ENCODE measurements around the gene FBXW5.

The FBXW5 gene

GRCh38 chr9:136926749-136927148 lies 17.8 kb downstream of the FBXW5 start:
- H3K36me3 ChIP-seq = peaks cover 47% of the 10 kb centered on the region
- no peak for DNase-seq
- H3K4me1 ChIP-seq = 0 out of 2 replicates have a peak, but pooled peaks cover 3% of the 10 kb centered on the region
- no peaks in the 10 kb centered on the region for H3K27me3 ChIP-seq
- TF ChIP-seq, protein P1, sequence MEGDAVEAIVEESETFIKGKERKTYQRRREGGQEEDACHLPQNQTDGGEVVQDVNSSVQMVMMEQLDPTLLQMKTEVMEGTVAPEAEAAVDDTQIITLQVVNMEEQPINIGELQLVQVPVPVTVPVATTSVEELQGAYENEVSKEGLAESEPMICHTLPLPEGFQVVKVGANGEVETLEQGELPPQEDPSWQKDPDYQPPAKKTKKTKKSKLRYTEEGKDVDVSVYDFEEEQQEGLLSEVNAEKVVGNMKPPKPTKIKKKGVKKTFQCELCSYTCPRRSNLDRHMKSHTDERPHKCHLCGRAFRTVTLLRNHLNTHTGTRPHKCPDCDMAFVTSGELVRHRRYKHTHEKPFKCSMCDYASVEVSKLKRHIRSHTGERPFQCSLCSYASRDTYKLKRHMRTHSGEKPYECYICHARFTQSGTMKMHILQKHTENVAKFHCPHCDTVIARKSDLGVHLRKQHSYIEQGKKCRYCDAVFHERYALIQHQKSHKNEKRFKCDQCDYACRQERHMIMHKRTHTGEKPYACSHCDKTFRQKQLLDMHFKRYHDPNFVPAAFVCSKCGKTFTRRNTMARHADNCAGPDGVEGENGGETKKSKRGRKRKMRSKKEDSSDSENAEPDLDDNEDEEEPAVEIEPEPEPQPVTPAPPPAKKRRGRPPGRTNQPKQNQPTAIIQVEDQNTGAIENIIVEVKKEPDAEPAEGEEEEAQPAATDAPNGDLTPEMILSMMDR (IDR thresholded peaks at IDR 0.05; ENCODE audit: low read depth, low read length) = no peak
- H3K9me3 ChIP-seq = no peaks in the 10 kb centered on the region
- no peak overlapping the region for H3K4me3 ChIP-seq (ENCODE audit: low read depth, low read length)

DNA sequence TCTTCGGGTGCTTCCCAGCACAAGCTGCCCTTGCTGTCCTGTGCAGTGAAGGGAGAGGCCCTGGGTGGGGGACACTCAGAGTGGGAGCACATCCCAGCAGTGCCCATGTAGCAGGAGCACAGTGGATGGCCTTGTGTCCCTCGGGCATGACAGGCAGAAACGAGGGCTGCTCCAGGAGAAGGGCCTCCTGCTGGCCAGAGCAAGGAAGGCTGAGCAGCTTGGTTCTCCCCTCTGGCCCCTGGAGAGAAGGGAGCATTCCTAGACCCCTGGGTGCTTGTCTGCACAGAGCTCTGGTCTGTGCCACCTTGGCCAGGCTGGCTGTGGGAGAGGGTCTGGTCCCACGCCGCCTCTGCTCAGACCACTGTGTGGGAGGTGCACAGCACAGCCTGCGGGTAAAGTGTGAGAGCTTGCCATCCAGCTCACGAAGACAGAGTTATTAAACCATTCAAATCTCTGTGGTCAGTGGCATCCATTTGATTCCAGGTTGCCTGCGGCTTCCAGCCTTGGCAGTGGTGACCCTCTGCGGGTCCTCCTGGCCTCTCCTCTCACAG lies 18.3 kb downstream of the FBXW5 start:
- TF ChIP-seq, protein P1 (IDR thresholded peaks at IDR 0.05; ENCODE audit: low read depth, low read length) = peak; percentile 32
- Histone ChIP-seq H3K4me1 (0 out of 2 replicates have a peak, but pooled peaks cover 3% of the 10 kb centered on the region), H3K4me3 (ENCODE audit: low read depth, low read length) (no peak overlapping the region), H3K9me3 (no peaks in the 10 kb centered on the region), H3K36me3 (peaks cover 46% of the 10 kb centered on the region), H3K27me3 (no peaks in the 10 kb centered on the region)
- no peak for DNase-seq

DNA sequence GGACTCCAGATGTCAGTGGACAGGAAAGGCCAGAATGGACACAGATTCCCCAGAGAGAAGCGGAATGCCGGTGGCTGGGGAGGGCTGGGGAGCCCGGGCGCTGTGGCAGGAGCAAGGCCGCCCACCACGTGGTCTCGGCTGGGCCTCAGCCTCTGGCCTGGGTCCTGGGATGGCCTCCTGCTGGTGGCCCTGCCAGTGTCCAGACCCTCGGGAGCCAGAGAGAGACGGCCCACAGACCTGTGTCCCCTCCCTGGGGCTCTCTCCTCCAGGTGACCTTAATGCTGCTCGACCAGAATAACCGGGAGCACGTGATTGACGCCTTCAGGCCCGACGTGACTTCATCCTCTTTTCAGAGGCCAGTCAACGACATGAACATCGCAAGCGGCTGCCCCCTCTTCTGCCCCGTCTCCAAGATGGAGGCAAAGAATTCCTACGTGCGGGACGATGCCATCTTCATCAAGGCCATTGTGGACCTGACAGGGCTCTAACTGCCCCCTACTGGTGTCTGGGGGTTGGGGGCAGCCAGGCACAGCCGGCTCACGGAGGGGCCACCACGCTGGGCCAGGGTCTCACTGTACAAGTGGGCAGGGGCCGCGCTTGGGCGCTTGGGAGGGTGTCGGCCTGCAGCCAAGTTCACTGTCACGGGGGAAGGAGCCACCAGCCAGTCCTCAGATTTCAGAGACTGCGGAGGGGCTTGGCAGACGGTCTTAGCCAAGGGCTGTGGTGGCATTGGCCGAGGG lies 19.0 kb downstream of the FBXW5 start:
- TF ChIP-seq, protein P1 (IDR thresholded peaks at IDR 0.05; ENCODE audit: low read depth, low read length) = peak; percentile 16
- peaks cover 51% of the 10 kb centered on the region for H3K36me3 ChIP-seq
- H3K4me1 ChIP-seq = 0 out of 2 replicates have a peak, but pooled peaks cover 3% of the 10 kb centered on the region
- H3K9me3 ChIP-seq = no peaks in the 10 kb centered on the region
- H3K4me3 ChIP-seq (ENCODE audit: low read depth, low read length) = no peak overlapping the region
- DNase-seq = no peak
- no peaks in the 10 kb centered on the region for H3K27me3 ChIP-seq

DNA sequence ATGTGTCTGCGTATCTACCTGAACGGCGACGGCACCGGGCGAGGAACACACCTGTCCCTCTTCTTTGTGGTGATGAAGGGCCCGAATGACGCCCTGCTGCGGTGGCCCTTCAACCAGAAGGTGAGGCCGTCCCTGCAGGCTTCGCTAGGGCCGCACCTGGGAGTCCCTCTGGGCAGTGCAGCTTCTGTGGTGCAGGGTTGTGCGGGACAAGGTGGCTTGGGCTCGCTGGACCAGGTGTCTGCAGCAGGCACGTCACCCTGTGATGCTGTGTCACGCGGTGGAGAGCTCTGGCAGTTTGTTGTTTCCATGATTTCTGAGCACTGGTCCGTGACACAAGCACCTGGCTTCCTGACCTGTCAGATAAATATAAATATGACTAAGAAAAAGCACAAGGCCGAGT lies 20.7 kb downstream of the FBXW5 start:
- Histone ChIP-seq H3K36me3 (peaks cover 67% of the 10 kb centered on the region), H3K27me3 (no peaks in the 10 kb centered on the region), H3K4me3 (ENCODE audit: low read depth, low read length) (no peak overlapping the region), H3K4me1 (0 out of 2 replicates have a peak, but pooled peaks cover 3% of the 10 kb centered on the region), H3K9me3 (no peaks in the 10 kb centered on the region)
- DNase-seq = no peak
- TF ChIP-seq, protein P1 (IDR thresholded peaks at IDR 0.05; ENCODE audit: low read depth, low read length) = no peak

DNA sequence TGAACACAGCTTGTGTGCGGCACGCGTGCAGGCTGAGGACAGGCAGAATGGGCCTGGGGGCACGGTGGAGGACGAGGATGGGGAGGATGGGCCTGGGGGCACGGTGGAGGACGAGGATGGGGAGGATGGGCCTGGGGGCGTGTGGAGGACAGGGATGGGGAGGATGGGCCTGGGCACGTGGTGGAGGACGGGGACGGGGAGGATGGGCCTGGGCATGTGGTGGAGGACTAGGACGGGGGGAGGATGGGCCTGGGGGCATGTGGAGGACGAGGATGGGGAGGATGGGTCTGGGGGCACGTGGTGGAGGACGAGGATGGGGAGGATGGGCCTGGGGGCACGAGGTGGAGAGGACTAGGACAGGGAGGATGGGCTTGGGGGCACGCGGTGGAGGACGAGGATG lies 22.0 kb downstream of the FBXW5 start:
- H3K9me3 ChIP-seq = no peaks in the 10 kb centered on the region
- H3K4me3 ChIP-seq (ENCODE audit: low read depth, low read length) = no peak overlapping the region
- DNase-seq = no peak
- 0 out of 2 replicates have a peak, but pooled peaks cover 2% of the 10 kb centered on the region for H3K4me1 ChIP-seq
- TF ChIP-seq, protein P1 (IDR thresholded peaks at IDR 0.05; ENCODE audit: low read depth, low read length) = no peak
- no peaks in the 10 kb centered on the region for H3K27me3 ChIP-seq
- peaks cover 68% of the 10 kb centered on the region for H3K36me3 ChIP-seq

DNA sequence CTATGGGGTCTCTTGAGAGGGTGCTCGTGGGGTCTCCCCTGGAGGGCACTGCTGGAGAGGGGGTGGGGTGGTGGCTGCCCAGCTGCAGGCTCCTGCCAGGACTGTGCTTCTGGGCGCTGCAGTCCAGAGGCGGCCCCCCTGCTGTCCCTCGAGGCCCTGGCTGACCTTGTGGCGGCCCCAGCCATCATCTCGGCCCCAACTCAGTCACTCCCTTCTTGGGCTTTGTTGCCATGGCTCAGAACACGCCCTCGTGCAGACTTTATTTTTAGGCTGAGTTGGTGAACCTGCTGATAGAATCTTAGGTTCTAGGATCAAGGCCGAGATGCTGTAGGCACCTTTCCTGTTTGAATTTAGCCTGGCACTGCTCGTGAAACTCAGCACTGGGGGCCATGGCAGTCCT lies 22.8 kb downstream of the FBXW5 start:
- peaks cover 68% of the 10 kb centered on the region for H3K36me3 ChIP-seq
- H3K27me3 ChIP-seq = no peaks in the 10 kb centered on the region
- no peak overlapping the region for H3K4me3 ChIP-seq (ENCODE audit: low read depth, low read length)
- TF ChIP-seq, protein P1 (IDR thresholded peaks at IDR 0.05; ENCODE audit: low read depth, low read length) = no peak
- H3K4me1 ChIP-seq = no peaks in the 10 kb centered on the region
- DNase-seq = no peak
- no peaks in the 10 kb centered on the region for H3K9me3 ChIP-seq

All from BE2C (cell line).